Astrocyte (in vitro differentiated cells and primary cell): ENCODE measurements around the gene SLC2A8. TPM values are rescaled to one million over a fixed set of nuclear protein-coding genes. Genes with fewer than 3 reads are reported as not detected.
A peak's percentile ranks its signal among the peaks of the same experiment; 100 is the strongest.

Experiments used
- DNase-seq: peaks from one replicate; pipeline ENCODE4 v3.0.0-alpha.2; 2010; ENCODE audit warnings: low read depth
- FAIRE-seq: peaks from 2 replicates; lab custom pipeline; 2011; peaks lifted over from hg19 to GRCh38; lab: Jason Lieb, UNC
- H2AFZ ChIP-seq: 2 replicates; pipeline ENCODE4 v1.6.0; 2012; ENCODE audit warnings: low read depth, low read length, inconsistent platforms
- H3K27ac ChIP-seq: 2 replicates; pipeline ENCODE4 v1.5.1; 2011; ENCODE audit warnings: low read depth, low read length, inconsistent platforms
- H3K27me3 ChIP-seq: 2 replicates; pipeline ENCODE4 v1.6.0; 2011; ENCODE audit warnings: low read length, inconsistent platforms; ENCODE audit not compliant: insufficient read depth
- H3K36me3 ChIP-seq: 2 replicates; pipeline ENCODE4 v1.5.1; 2011; ENCODE audit warnings: low read length, inconsistent platforms; ENCODE audit not compliant: insufficient read depth
- H3K4me1 ChIP-seq: 2 replicates; pipeline ENCODE4 v1.5.1; 2011; ENCODE audit warnings: low read length, inconsistent platforms; ENCODE audit not compliant: insufficient read depth
- H3K4me2 ChIP-seq: 2 replicates; pipeline ENCODE4 v1.6.0; 2012; ENCODE audit warnings: low read length, inconsistent platforms
- H3K4me3 ChIP-seq: 2 replicates; pipeline ENCODE4 v1.5.1; 2011; ENCODE audit warnings: low read depth, mild to moderate bottlenecking, low read length, inconsistent platforms; ENCODE audit not compliant: insufficient read depth
- H3K79me2 ChIP-seq: 2 replicates; pipeline ENCODE4 v1.6.0; 2012; ENCODE audit warnings: mild to moderate bottlenecking, low read length, inconsistent platforms; ENCODE audit not compliant: insufficient read depth
- H3K9ac ChIP-seq: 2 replicates; pipeline ENCODE4 v1.6.0; 2012; ENCODE audit warnings: mild to moderate bottlenecking, low read length, inconsistent platforms
- H3K9me3 ChIP-seq: 2 replicates; pipeline ENCODE4 v1.5.1; 2012; ENCODE audit warnings: low read depth, mild to moderate bottlenecking, low read length, inconsistent platforms; ENCODE audit not compliant: insufficient read depth
- H4K20me1 ChIP-seq: 2 replicates; pipeline ENCODE4 v1.6.0; 2012; ENCODE audit warnings: low read length, inconsistent platforms; ENCODE audit not compliant: insufficient read depth
- H3K27ac Mint-ChIP-seq: one replicate; pipeline ENCODE4 v1.8.0; 2021; ENCODE audit warnings: mild to moderate bottlenecking, mixed read lengths; ENCODE audit not compliant: unreplicated experiment
- H3K27me3 Mint-ChIP-seq: one replicate; pipeline ENCODE4 v1.8.0; 2021; ENCODE audit warnings: low read depth, mixed read lengths; ENCODE audit not compliant: unreplicated experiment
- H3K36me3 Mint-ChIP-seq: one replicate; pipeline ENCODE4 v1.8.0; 2021; ENCODE audit warnings: low read depth, mixed read lengths; ENCODE audit not compliant: unreplicated experiment
- H3K4me1 Mint-ChIP-seq: one replicate; pipeline ENCODE4 v1.8.0; 2021; ENCODE audit warnings: low read depth, mixed read lengths; ENCODE audit not compliant: unreplicated experiment
- H3K4me3 Mint-ChIP-seq: one replicate; pipeline ENCODE4 v1.8.0; 2021; ENCODE audit warnings: mild to moderate bottlenecking, moderate library complexity, mixed read lengths; ENCODE audit not compliant: unreplicated experiment
- H3K9me3 Mint-ChIP-seq: one replicate; pipeline ENCODE4 v1.8.0; 2021; ENCODE audit warnings: mild to moderate bottlenecking, mixed read lengths; ENCODE audit not compliant: unreplicated experiment
- CTCF ChIP-seq: IDR thresholded peaks from 2 replicates; pipeline ENCODE4 v1.5.1; 2011; ENCODE audit warnings: low read depth, mild to moderate bottlenecking, inconsistent platforms, low read length, moderate library complexity; ENCODE audit not compliant: insufficient read depth
- EZH2 ChIP-seq: IDR thresholded peaks from 2 replicates; pipeline ENCODE4 v1.6.1; 2012; ENCODE audit warnings: mild to moderate bottlenecking, low read length, inconsistent platforms; ENCODE audit not compliant: insufficient read depth
- total RNA-seq: library from RNA; stranded (reverse); gene quantifications from 2 replicates; pipeline ENCODE4 v1.2.1, GENCODE V29; 2021

The SLC2A8 gene
- total RNA-seq, 1 donor from 2014 or later, result 18.8 TPM

GRCh38 chr9:127390563-127390962 lies 6.4 kb upstream of the SLC2A8 start:
- peak overlapping the region; percentile 50 for H3K27ac Mint-ChIP-seq
- FAIRE-seq, result no peak

GRCh38 chr9:127392166-127392565 lies 4.8 kb upstream of the SLC2A8 start:
- FAIRE-seq, result no peak
- Mint-ChIP-seq H3K4me3 (no peak overlapping the region), H3K4me1 (peaks cover 24% of the 10 kb centered on the region)

More at GRCh38 chr9:127390563-127390962, 6.4 kb upstream of the SLC2A8 start:
- DNase-seq, result no peak
- Mint-ChIP-seq H3K27me3 (peaks cover 3% of the 10 kb centered on the region), H3K36me3 (peaks cover 1% of the 10 kb centered on the region), H3K9me3 (no peaks in the 10 kb centered on the region), H3K4me1 (peaks cover 25% of the 10 kb centered on the region), H3K4me3 (peak overlapping the region; percentile 62)
- Histone ChIP-seq H3K9ac (no peak overlapping the region), H3K9me3 (no peaks in the 10 kb centered on the region), H3K27me3 (peaks cover 34% of the 10 kb centered on the region), H3K27ac (no peak overlapping the region), H3K4me2 (no peak overlapping the region), H3K79me2 (no peaks in the 10 kb centered on the region), H3K4me1 (peaks cover 19% of the 10 kb centered on the region), H2AFZ (no peak overlapping the region), H3K4me3 (no peak overlapping the region), H4K20me1 (peaks cover 5% of the 10 kb centered on the region), H3K36me3 (no peaks in the 10 kb centered on the region)
- TF ChIP-seq CTCF (no peak), EZH2 (no peak)

More at GRCh38 chr9:127392166-127392565, 4.8 kb upstream of the SLC2A8 start:
- peaks cover 23% of the 10 kb centered on the region for H3K4me1 ChIP-seq
- H3K79me2 ChIP-seq, result no peaks in the 10 kb centered on the region
- H3K9ac ChIP-seq, result no peak overlapping the region
- no peak overlapping the region for H3K4me2 ChIP-seq
- H3K36me3 Mint-ChIP-seq, result no peaks in the 10 kb centered on the region
- H3K9me3 ChIP-seq, result no peaks in the 10 kb centered on the region
- H3K9me3 Mint-ChIP-seq, result no peaks in the 10 kb centered on the region
- TF ChIP-seq EZH2 (no peak), CTCF (no peak)
- H3K4me3 ChIP-seq, result no peak overlapping the region
- no peak for DNase-seq
- peaks cover 2% of the 10 kb centered on the region for H3K27me3 Mint-ChIP-seq
- no peak overlapping the region for H3K27ac ChIP-seq
- H3K36me3 ChIP-seq, result no peaks in the 10 kb centered on the region
- H4K20me1 ChIP-seq, result peaks cover 5% of the 10 kb centered on the region
- no peak overlapping the region for H2AFZ ChIP-seq
- peaks cover 30% of the 10 kb centered on the region for H3K27me3 ChIP-seq
- H3K27ac Mint-ChIP-seq, result no peak overlapping the region
